Thyroid gland (tissue), 4 donors: ENCODE results near the gene INSM1.

ENCODE experiments used
- CTCF ChIP-seq, 6 experiments: fragments of 200-600 bp in 3 of 6; fragments of 450-650 bp in 3 of 6; sonication (generic) in 3 of 6; IDR thresholded peaks; one replicate each; pipeline ENCODE4 v1.5.1; 2016 to 2019; ENCODE audit warnings: antibody characterized with exemption in 6 of 6, mild to moderate bottlenecking in 2 of 6, inconsistent platforms in 1 of 6, moderate library complexity in 1 of 6
- POLR2A ChIP-seq, 2 donors: fragments of 450-650 bp; IDR thresholded peaks; one replicate each; pipeline ENCODE4 v1.6.1; 2017; ENCODE audit warnings: antibody characterized with exemption in 2 of 2, mild to moderate bottlenecking in 2 of 2, moderate library complexity in 1 of 2

GRCh38 chr20:20365480-20366161, 2.3 kb upstream of the INSM1 start:
- no peak for TF ChIP-seq CTCF (IDR thresholded peaks at IDR 0.05)
- no peak for TF ChIP-seq POLR2A (IDR thresholded peaks at IDR 0.05)
